HG03108 (cell line): ENCODE results near the gene CAB39.

Source experiments
- ATAC-seq: cut with Tn5 transposase; IDR thresholded peaks from one replicate; pipeline ENCODE4 v1.9.1; 2021; ENCODE audit warnings: moderate library complexity; ENCODE audit not compliant: unreplicated experiment

Gene CAB39

GRCh38 chr2:230850358-230850658, 137.7 kb downstream of the CAB39 start:
- no peak for ATAC-seq

GRCh38 chr2:230852113-230852512, 139.5 kb downstream of the CAB39 start:
- no peak for ATAC-seq

- no peak for ATAC-seq
Observed at GRCh38 chr2:230861552-230862255, 149.1 kb downstream of the CAB39 start.

- ATAC-seq = no peak
Observed at GRCh38 chr2:230862292-230862691, 149.7 kb downstream of the CAB39 start.

GRCh38 chr2:230863031-230863430, 150.4 kb downstream of the CAB39 start:
- ATAC-seq = no peak

- no peak for ATAC-seq
Observed at GRCh38 chr2:230863442-230864121, 150.9 kb downstream of the CAB39 start.

GRCh38 chr2:230864122-230864604, 151.5 kb downstream of the CAB39 start:
- no peak for ATAC-seq

GRCh38 chr2:230864605-230865306, 152.1 kb downstream of the CAB39 start, which contains the start of gene ITM2C:
TSS of gene ITM2C (plus strand) at chr2:230864942. CDS start at chr2:230865026, 84 bp downstream.
- peak; percentile 59 for ATAC-seq

- no peak for ATAC-seq
Observed at GRCh38 chr2:230865307-230865765, 152.7 kb downstream of the CAB39 start.

- ATAC-seq = no peak
Observed at GRCh38 chr2:230865766-230866755, 153.4 kb downstream of the CAB39 start.

GRCh38 chr2:230866756-230867523, 154.3 kb downstream of the CAB39 start:
- no peak for ATAC-seq

- ATAC-seq = no peak
Observed at GRCh38 chr2:230868161-230868946, 155.7 kb downstream of the CAB39 start.

GRCh38 chr2:230868947-230869913, 156.6 kb downstream of the CAB39 start:
- no peak for ATAC-seq

- ATAC-seq = no peak
Observed at GRCh38 chr2:230869914-230870543, 157.4 kb downstream of the CAB39 start.
